Spleen (tissue), 11 donors: ENCODE results near the gene SMIM43. TPM values are rescaled to one million over a fixed set of nuclear protein-coding genes. Genes with fewer than 3 reads are reported as not detected.

Experiments used
- DNase-seq: peaks from one replicate; pipeline ENCODE4 v3.0.0-alpha.2; 2020
- H3K27ac ChIP-seq, 8 donors: fragments of 200-600 bp; sonication (generic) in 7 of 8; 1 replicate in 4 of 8; 2 replicates in 4 of 8; pipeline versions ENCODE4 v1.5.0 to v1.8.0; 2016 to 2021; ENCODE audit warnings: inconsistent platforms in 4 of 8, mild to moderate bottlenecking in 4 of 8, moderate library complexity in 1 of 8
- H3K27me3 ChIP-seq, 7 donors: fragments of 200-600 bp; sonication (generic) in 6 of 7; replicated peaks in 1 of 7; 1 replicate in 4 of 7; 2 replicates in 3 of 7; pipeline versions ENCODE4 v1.5.0 to v1.8.0; 2016 to 2021; ENCODE audit warnings: inconsistent platforms in 3 of 7, mild to moderate bottlenecking in 1 of 7
- H3K36me3 ChIP-seq, 6 donors: fragments of 200-600 bp; sonication (generic) in 5 of 6; 1 replicate in 4 of 6; 2 replicates in 2 of 6; pipeline versions ENCODE4 v1.5.0 to v1.8.0; 2016 to 2021; ENCODE audit warnings: inconsistent platforms in 2 of 6
- H3K4me1 ChIP-seq, 6 donors: fragments of 200-600 bp; sonication (generic) in 5 of 6; 1 replicate in 3 of 6; 2 replicates in 3 of 6; pipeline versions ENCODE4 v1.5.0 to v1.8.0; 2016 to 2021; ENCODE audit warnings: inconsistent platforms in 3 of 6
- H3K4me3 ChIP-seq, 8 donors: fragments of 200-600 bp; sonication (generic) in 7 of 8; 1 replicate in 4 of 8; 2 replicates in 4 of 8; pipeline versions ENCODE4 v1.5.0 to v1.8.0; 2016 to 2021; ENCODE audit warnings: inconsistent platforms in 4 of 8, mild to moderate bottlenecking in 4 of 8, moderate library complexity in 2 of 8
- H3K9me3 ChIP-seq, 8 donors: fragments of 200-600 bp; sonication (generic) in 7 of 8; 1 replicate in 4 of 8; 2 replicates in 4 of 8; pipeline versions ENCODE4 v1.5.0 to v1.8.0; 2016 to 2021; ENCODE audit warnings: inconsistent platforms in 4 of 8
- POLR2A ChIP-seq, 3 donors: fragments of 450-650 bp; IDR thresholded peaks; one replicate each; pipeline ENCODE4 v1.5.1; 2017; ENCODE audit warnings: antibody characterized with exemption in 3 of 3, mild to moderate bottlenecking in 1 of 3
- POLR2AphosphoS5 ChIP-seq, 3 donors: sonication (generic); formaldehyde crosslinking; IDR thresholded peaks; one replicate each; pipeline ENCODE4 v1.5.1; 2017; ENCODE audit warnings: antibody characterized with exemption in 3 of 3
- WGBS, 5 donors: extraction: QIAGEN DNeasy Blood & Tissue Kit in 3 of 5; methylation state at CpG; one replicate each; pipeline versions ENCODE4 v1.1.5 to v1.1.7; 2013 to 2018; 5-methylcytosine and 5-hydroxymethylcytosine counted together
- intact Hi-C: fragments of 100-400 bp; cut with DNase I; formaldehyde crosslinking; loops from one replicate; pipeline ENCODE4 v1.15.0; 2023; ENCODE audit warnings: low total_unique reads
- polyA plus RNA-seq, 3 donors: library from polyadenylated mRNA; stranded (reverse); fragments of 200-250 nt; gene quantifications; one replicate each; pipeline ENCODE4 v1.2.1, GENCODE V29; 2013
- total RNA-seq, 7 donors: library from RNA; depleted of rRNA in 3 of 7; stranded (reverse); fragments of >200 nt in 3 of 7; fragmentation: NEBNext Ultra II Directional in 4 of 7; extraction: Animal tissue kit (Norgen Biotek cat#: 25700) in 4 of 7; gene quantifications; one replicate each; pipeline versions ENCODE4 v1.1.0 to v1.2.1, GENCODE V29; 2016 to 2021
- TF ChIP-seq, protein P1 (sequence below), 11 experiments: fragments of 200-600 bp in 7 of 11; fragments of 450-650 bp in 4 of 11; sonication (generic) in 4 of 11; IDR thresholded peaks in 8 of 11; conservative IDR thresholded peaks in 3 of 11; 1 replicate in 7 of 11; 2 replicates in 4 of 11; pipeline versions ENCODE4 v1.4.0 to v1.8.0; 2016 to 2021; ENCODE audit warnings: antibody characterized with exemption in 11 of 11, inconsistent platforms in 4 of 11, mild to moderate bottlenecking in 1 of 11
- donor health status: healthy with polysubstance abuse.
- donor health status: DM: no; HTN: no; CAD: no; lungs with moderate emphysema.
- donor health status: DM: no; HTN: no; CAD: no.
- donor health status: Bipolar disorder and iron deficiency.
- donor health status: healthy.
- donor health status: DM: no; HTN: no; CAD: no.
- donor health status: DM: yes; HTN: yes; CAD: no.

SMIM43 gene
- total and polyA plus RNA-seq, 10 donors, result 0.13 to 1.5 (median 0.34) TPM; not detected in 4

DNA sequence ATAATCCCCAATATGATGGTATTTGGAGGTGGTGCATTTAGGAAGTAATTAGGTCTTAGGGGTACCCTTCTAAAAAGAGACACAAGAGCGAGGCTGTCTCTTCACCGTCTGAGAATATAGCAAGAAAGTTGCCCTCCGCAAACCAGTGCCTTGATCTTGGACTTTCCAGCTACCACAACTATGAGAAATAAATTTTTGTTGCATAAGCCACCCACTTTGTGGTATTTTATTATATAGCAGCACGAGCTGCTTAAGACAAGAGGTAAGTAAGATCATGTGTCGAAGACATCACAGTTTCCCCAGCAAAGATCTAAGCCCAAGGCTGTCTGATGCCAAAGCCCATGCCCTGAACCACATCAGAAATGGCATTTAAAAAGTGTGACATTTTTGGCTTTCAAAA is 26.5 kb upstream of the SMIM43 start:
- H3K27ac ChIP-seq, result no peak overlapping the region
- peaks cover 0 to 11% (median 0%) of the 10 kb centered on the region in 6 donors for H3K4me1 ChIP-seq
- no peak for TF ChIP-seq POLR2A (IDR thresholded peaks at IDR 0.05)
- TF ChIP-seq, protein P1, sequence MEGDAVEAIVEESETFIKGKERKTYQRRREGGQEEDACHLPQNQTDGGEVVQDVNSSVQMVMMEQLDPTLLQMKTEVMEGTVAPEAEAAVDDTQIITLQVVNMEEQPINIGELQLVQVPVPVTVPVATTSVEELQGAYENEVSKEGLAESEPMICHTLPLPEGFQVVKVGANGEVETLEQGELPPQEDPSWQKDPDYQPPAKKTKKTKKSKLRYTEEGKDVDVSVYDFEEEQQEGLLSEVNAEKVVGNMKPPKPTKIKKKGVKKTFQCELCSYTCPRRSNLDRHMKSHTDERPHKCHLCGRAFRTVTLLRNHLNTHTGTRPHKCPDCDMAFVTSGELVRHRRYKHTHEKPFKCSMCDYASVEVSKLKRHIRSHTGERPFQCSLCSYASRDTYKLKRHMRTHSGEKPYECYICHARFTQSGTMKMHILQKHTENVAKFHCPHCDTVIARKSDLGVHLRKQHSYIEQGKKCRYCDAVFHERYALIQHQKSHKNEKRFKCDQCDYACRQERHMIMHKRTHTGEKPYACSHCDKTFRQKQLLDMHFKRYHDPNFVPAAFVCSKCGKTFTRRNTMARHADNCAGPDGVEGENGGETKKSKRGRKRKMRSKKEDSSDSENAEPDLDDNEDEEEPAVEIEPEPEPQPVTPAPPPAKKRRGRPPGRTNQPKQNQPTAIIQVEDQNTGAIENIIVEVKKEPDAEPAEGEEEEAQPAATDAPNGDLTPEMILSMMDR (IDR thresholded peaks at IDR 0.05 in 8 of 11, conservative IDR thresholded peaks at IDR 0.05 in 3 of 11), result no peak
- TF ChIP-seq POLR2AphosphoS5 (IDR thresholded peaks at IDR 0.05), result no peak
- peaks cover 0 to 17% (median 0%) of the 10 kb centered on the region in 7 donors for H3K27me3 ChIP-seq
- H3K9me3 ChIP-seq, result no peaks in the 10 kb centered on the region
- DNase-seq, result no peak
- intact Hi-C loops, result no loop called here
- WGBS, 5 donors, result 80 to 86% (median 84%) methylated on average over 5 of the region's 5 CpGs
- no peak overlapping the region for H3K4me3 ChIP-seq
- H3K36me3 ChIP-seq, result no peaks in the 10 kb centered on the region

DNA sequence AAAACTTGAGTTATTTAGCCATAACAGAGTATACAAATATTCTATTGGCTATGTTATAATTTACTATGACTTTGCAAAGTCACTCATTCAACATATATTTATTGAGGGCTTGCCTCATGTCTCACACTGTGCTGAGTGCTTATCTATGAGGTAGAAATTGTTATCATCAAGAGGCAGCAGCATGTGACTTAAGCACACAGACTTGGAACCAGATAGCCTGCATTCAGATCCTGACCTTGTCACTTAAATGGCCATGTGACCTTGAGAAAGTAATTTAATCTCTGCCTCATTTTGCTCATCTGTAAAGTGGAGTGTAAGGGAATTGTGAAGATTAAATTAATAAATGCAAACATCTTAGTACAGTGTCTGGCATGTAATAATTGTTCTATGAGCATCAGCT is 26.0 kb upstream of the SMIM43 start:
- TF ChIP-seq POLR2A (IDR thresholded peaks at IDR 0.05), result no peak
- TF ChIP-seq, protein P1 (IDR thresholded peaks at IDR 0.05 in 8 of 11, conservative IDR thresholded peaks at IDR 0.05 in 3 of 11), result no peak
- intact Hi-C loops, result no loop called here
- peaks cover 0 to 18% (median 0%) of the 10 kb centered on the region in 7 donors for H3K27me3 ChIP-seq
- H3K9me3 ChIP-seq, result no peaks in the 10 kb centered on the region
- no peak overlapping the region for H3K27ac ChIP-seq
- no peak for DNase-seq
- H3K4me1 ChIP-seq, result peaks cover 0 to 10% (median 0%) of the 10 kb centered on the region in 6 donors
- no peak overlapping the region for H3K4me3 ChIP-seq
- H3K36me3 ChIP-seq, result no peaks in the 10 kb centered on the region

DNA sequence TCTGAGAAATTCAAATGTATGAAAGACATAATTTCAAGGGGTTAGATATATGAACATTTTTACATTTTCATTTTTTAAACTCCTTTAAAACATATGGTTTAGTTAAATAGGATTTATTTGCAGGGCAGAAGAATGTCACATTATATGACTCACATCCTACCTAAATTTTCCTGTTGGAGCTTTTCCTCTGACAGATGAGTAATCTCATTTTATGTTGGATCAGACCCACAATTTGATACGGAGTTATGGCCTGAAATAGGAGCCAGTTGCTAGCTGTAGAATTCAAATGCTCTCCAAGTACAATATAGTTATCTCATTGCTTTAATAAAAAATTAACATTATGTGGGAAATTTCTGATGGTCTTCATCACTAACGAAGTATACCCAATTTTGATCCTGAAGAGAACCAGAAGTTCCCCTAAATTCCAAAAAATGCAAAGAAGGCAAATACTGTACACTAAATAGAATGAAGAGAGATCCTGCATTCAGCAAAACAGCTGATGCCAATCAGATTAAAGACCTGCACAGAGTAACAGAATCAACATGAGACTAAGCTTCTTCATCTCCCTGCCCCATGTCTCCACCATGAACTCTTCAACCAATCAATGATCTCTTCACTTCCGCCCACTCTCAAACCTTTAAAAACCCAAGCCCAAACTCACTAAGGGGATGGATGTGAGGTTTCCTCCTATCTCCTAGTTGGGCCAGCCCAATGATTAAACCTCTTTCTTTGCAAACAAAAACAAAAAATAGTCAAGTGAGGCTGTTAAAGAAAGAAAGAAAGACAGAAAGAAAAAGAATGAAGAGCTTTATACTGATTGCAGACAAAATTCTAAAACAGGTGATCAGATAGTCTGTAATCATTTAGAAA is 25.2 kb upstream of the SMIM43 start:
- no peak for DNase-seq
- 73 to 81% (median 77%) methylated on average over 3 of the region's 3 CpGs for WGBS, 5 donors
- no peaks in the 10 kb centered on the region for H3K36me3 ChIP-seq
- TF ChIP-seq, protein P1 (IDR thresholded peaks at IDR 0.05 in 8 of 11, conservative IDR thresholded peaks at IDR 0.05 in 3 of 11), result no peak
- TF ChIP-seq POLR2A (IDR thresholded peaks at IDR 0.05), result no peak
- no peak for TF ChIP-seq POLR2AphosphoS5 (IDR thresholded peaks at IDR 0.05)
- no peaks in the 10 kb centered on the region for H3K9me3 ChIP-seq
- no peak overlapping the region for H3K27ac ChIP-seq
- intact Hi-C loops, result no loop called here
- H3K4me1 ChIP-seq, result peaks cover 0 to 6% (median 0%) of the 10 kb centered on the region in 6 donors
- H3K27me3 ChIP-seq, result peaks cover 0 to 23% (median 0%) of the 10 kb centered on the region in 7 donors
- no peak overlapping the region for H3K4me3 ChIP-seq

DNA sequence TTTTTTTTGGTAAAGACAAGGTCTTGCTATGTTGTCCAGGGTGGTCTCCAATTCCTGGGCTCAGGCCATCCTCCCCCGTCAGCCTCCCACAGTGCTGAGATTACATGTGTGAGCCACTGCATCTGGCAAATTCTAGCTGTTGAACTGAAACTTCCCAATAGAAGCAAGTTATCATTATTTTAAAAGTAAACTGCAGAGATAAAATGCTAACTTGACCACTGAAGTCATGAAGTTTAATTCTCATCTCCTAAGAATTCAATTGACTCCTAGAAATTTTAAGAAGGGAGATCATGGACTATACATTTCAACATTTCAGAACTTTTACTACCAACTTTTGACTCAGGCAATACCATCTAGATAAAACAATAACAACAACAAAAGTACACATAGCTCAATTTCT is 24.5 kb upstream of the SMIM43 start:
- Histone ChIP-seq H3K36me3 (no peaks in the 10 kb centered on the region), H3K27ac (no peak overlapping the region), H3K9me3 (peaks cover 0 to 5% (median 1%) of the 10 kb centered on the region in 8 donors), H3K27me3 (peaks cover 0 to 30% (median 0%) of the 10 kb centered on the region in 7 donors), H3K4me3 (no peak overlapping the region), H3K4me1 (no peaks in the 10 kb centered on the region)
- DNase-seq, result no peak
- TF ChIP-seq, protein P1 (IDR thresholded peaks at IDR 0.05 in 8 of 11, conservative IDR thresholded peaks at IDR 0.05 in 3 of 11), result no peak
- TF ChIP-seq POLR2AphosphoS5 (IDR thresholded peaks at IDR 0.05) (no peak), POLR2A (IDR thresholded peaks at IDR 0.05) (no peak)
- intact Hi-C loops, result no loop called here
- WGBS, 5 donors, result 75 to 88% (median 83%) methylated on average over 1 of the region's 1 CpG
